Measurements from ENCODE around the gene ONECUT1.

DNA sequence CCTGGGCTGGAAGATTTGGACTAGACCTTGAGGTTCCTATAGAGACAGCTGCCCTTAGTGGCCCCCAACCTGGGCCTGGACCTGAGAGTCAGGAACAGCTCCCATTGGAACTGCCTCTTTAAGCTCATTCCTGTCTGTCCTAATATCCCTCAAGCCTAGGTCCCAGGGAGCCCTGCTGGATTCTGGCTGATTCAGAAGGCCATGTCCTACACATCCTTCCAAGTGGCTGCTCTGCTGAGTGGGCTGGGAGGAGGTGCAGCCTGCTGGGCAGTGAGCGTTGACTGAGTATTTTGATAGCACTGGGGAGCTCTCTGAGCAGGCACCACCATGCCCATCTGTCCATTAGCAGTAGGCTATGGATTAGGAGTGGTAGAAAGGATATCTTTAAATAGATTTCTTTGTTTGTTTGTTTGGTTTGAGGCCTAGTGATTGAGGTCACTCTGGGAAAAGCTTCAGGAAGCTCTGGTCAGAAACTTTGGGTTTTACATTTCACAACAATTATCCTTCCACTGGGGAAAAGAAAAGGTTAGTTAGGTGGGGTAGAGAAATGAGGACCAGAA, 56.4 kb downstream of the ONECUT1 start:
- no peak for TF ChIP-seq POLR2AphosphoS5 (IDR thresholded peaks at IDR 0.05; ENCODE audit: borderline replicate concordance, low read depth, low read length)
- no peak for TF ChIP-seq EZH2 (IDR thresholded peaks at IDR 0.05)
- no peak for TF ChIP-seq FOXP2 (optimal IDR thresholded peaks at IDR 0.05; ENCODE audit: control extremely low read depth, extremely low read length, insufficient read depth)

All from SK-N-MC (cell line).